Stimulated activated CD4-positive, alpha-beta T cell treated with anti-CD3 and anti-CD28 coated beads, TNF-alpha, amount 100 ng/mL, for 24 hours (primary cell): ENCODE results near the gene RTL3.

ENCODE experiments used
- DNase-seq, 3 experiments: peaks; one replicate each; pipeline ENCODE4 v3.0.0-alpha.2; 2020; ENCODE audit warnings: low read depth in 3 of 3

RTL3 gene

GRCh38 chrX:78618987-78619386 is 40.1 kb downstream of the RTL3 start:
- DNase-seq, result no peak

GRCh38 chrX:78614264-78614663 is 44.9 kb downstream of the RTL3 start:
- DNase-seq, result no peak
